Fibroblast of pulmonary artery (primary cell): ENCODE data around the gene NR2C2.

Source experiments
- DNase-seq: peaks from one replicate; pipeline ENCODE4 v3.0.0-alpha.2; 2010; ENCODE audit warnings: low read depth
- H3K4me3 ChIP-seq: replicated peaks from 2 replicates; pipeline ENCODE4 v1.5.1; 2011; ENCODE audit warnings: low read depth, mild to moderate bottlenecking, control low read depth, low read length, moderate library complexity
- CTCF ChIP-seq: IDR thresholded peaks from 2 replicates; pipeline ENCODE4 v1.5.1; 2011; ENCODE audit warnings: mild to moderate bottlenecking, control low read depth, low read length, inconsistent platforms; ENCODE audit errors: missing control alignments

NR2C2 gene

GRCh38 chr3:15065550-15066007 lies 118.2 kb downstream of the NR2C2 start:
- DNase-seq: no peak
- no peak for TF ChIP-seq CTCF
- peak overlapping the region; percentile 90 for H3K4me3 ChIP-seq

DNA sequence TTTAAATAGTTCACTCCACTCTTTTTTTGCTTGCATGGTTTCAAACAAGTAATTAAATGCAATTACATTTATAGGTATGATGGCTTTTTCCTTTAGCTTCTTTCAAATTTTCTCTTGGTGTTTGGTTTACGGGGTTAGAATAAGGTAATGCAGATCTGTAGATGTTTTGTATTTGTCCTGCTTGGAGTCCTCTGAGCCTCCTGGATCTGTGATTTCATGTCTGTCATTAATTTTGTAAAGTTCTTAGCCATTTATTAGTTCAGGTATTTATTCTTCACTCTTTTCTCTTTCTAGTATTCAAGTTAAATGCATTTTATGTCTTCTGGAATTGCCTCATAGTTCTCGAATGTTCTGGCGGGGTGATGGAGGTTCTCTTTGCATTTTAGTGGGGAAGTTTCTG lies 119.1 kb downstream of the NR2C2 start:
- DNase-seq: no peak
- no peak overlapping the region for H3K4me3 ChIP-seq
- TF ChIP-seq CTCF: no peak

DNA sequence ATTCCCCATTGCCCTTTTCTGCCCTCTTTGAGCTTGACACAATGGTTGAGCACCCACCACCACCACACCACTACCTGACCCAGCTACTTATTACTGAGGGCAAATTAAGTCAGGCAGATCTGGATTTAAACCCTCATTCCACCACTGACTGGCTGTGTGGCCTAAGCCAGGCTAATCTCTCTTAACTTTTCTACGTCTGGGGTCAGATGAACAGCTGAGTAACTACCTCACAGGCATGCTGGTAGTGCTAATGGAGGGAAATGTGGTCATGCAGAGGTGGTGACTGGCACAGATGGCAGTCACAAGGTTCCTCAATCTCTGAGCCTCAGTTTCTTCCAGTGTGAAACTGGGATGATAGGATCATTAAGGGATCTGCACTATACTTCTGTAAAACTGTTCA lies 122.1 kb downstream of the NR2C2 start:
- no peak overlapping the region for H3K4me3 ChIP-seq
- DNase-seq: no peak
- no peak for TF ChIP-seq CTCF

DNA sequence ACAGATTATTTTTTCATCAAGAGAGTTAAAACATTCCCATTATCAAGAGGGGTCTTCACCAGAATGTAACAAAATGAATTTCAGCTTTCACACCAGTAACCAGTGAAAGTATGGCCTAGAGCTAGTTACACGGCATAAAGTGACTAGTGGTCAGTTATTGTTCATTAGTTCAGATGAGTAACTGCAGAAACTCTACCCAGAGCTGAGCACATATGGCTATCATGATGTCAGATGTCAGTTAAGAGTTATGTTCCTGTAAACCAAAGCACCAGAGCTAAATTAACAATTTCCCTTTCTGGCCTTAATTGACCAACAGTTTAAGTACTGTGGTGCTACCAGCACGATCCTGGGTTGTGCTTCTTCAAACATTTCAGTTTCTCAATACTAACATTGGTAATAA lies 124.3 kb downstream of the NR2C2 start:
- no peak for DNase-seq
- TF ChIP-seq CTCF: no peak
- no peak overlapping the region for H3K4me3 ChIP-seq

- no peak for TF ChIP-seq CTCF
These were observed 127.1 kb downstream of the NR2C2 start for GRCh38 chr3:15074500-15074899.

GRCh38 chr3:15079091-15079490 lies 131.7 kb downstream of the NR2C2 start:
- TF ChIP-seq CTCF: no peak
- no peak for DNase-seq
- no peak overlapping the region for H3K4me3 ChIP-seq

More at GRCh38 chr3:15074500-15074899, 127.1 kb downstream of the NR2C2 start:
- no peak overlapping the region for H3K4me3 ChIP-seq
- DNase-seq: no peak

DNA sequence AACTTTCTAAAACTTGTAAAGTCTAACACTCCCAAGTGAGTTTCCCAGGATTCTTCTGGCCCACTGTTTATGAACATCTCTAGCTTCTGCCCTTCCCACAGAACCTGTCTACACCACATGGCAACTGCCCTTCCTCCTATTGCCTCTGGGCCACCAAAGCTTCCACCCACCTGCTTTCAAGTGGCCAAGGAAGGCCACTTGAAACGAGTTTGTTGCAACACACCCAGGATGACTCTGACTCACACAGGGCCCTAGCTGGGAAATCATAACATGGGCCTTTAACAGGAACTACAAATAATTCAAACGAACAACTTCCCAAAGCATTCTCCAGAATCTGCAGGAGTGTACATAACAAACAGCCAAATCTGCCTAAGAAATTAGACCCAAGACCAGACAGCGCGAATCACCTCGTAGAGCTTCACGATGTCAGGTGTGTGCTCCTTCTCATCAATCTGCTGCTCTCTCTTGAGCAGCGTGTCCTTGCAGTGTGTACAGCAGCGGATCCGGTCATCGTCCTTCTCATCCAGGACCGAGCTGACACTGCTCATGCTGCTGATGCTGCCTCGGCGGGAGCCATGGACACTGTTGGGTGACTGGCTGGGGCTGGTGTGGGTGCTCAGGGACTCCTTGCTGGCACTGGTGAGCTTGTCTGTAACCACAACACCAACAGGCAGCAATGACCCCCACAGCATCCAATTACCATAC lies 134.7 kb downstream of the NR2C2 start:
- DNase-seq: peak; percentile 25
- no peak for TF ChIP-seq CTCF
- H3K4me3 ChIP-seq: no peak overlapping the region
